WTC11 (cell line): ENCODE results near the gene SLC37A1. TPM values are rescaled to one million over a fixed set of nuclear protein-coding genes. Genes with fewer than 3 reads are reported as not detected.

Source experiments
- ATAC-seq: fragments of 200-7000 bp; cut with Tn5 transposase; 2 replicates; pipeline ENCODE4 v1.10.0; 2021; ENCODE audit warnings: mild to moderate bottlenecking, moderate library complexity
- CTCF ChIA-PET: fragments of 300-600 bp; sonication (Branson Sonifier 250); formaldehyde crosslinking; loops from one replicate; lab custom pipeline; 2021; ENCODE audit warnings: antibody characterized with exemption; lab: Charles Lee
- POLR2A ChIA-PET: fragments of 350-600 bp; sonication (Branson Sonifier 250); formaldehyde crosslinking; loops from one replicate; lab custom pipeline; 2021; ENCODE audit warnings: antibody characterized with exemption; lab: Charles Lee
- DNase-seq: peaks from one replicate; pipeline ENCODE4 v3.0.0; 2021; ENCODE audit warnings: low spot score
- H3K27ac Mint-ChIP-seq: 2 replicates; pipeline ENCODE4 v1.8.0; 2021; ENCODE audit warnings: mixed read lengths
- H3K27me3 Mint-ChIP-seq: 2 replicates; pipeline ENCODE4 v1.8.0; 2021; ENCODE audit warnings: low read depth, mild to moderate bottlenecking, moderate library complexity, mixed read lengths
- H3K36me3 Mint-ChIP-seq: 2 replicates; pipeline ENCODE4 v1.8.0; 2021; ENCODE audit warnings: mixed read lengths
- H3K4me1 Mint-ChIP-seq: 2 replicates; pipeline ENCODE4 v1.8.0; 2022; ENCODE audit warnings: mixed read lengths
- H3K4me3 Mint-ChIP-seq: 2 replicates; pipeline ENCODE4 v1.8.0; 2021; ENCODE audit warnings: mild to moderate bottlenecking, moderate library complexity, mixed read lengths
- H3K9me3 Mint-ChIP-seq: 2 replicates; pipeline ENCODE4 v1.8.0; 2021; ENCODE audit warnings: mixed read lengths
- AFF4 ChIP-seq: sonication (generic); formaldehyde crosslinking; IDR thresholded peaks from 2 replicates; pipeline ENCODE4 v1.8.1; 2023; ENCODE audit warnings: mild to moderate bottlenecking, missing genetic modification reagents, borderline replicate concordance
- ATF6 ChIP-seq: sonication (generic); formaldehyde crosslinking; IDR thresholded peaks from 2 replicates; pipeline ENCODE4 v1.8.1; 2023; ENCODE audit warnings: mild to moderate bottlenecking, missing genetic modification reagents
- CTCF ChIP-seq: fragments of 200-600 bp; IDR thresholded peaks from 2 replicates; pipeline ENCODE4 v1.8.0; 2022; ENCODE audit warnings: antibody characterized with exemption
- ETV6 ChIP-seq: sonication (generic); formaldehyde crosslinking; IDR thresholded peaks from 2 replicates; pipeline ENCODE4 v1.8.1; 2022; ENCODE audit warnings: mild to moderate bottlenecking, missing genetic modification reagents
- JUN ChIP-seq: sonication (generic); formaldehyde crosslinking; IDR thresholded peaks from 2 replicates; pipeline ENCODE4 v1.8.0; 2023; ENCODE audit warnings: mild to moderate bottlenecking, missing genetic modification reagents
- KAT7 ChIP-seq: sonication (generic); formaldehyde crosslinking; IDR thresholded peaks from 2 replicates; pipeline ENCODE4 v1.8.1; 2023; ENCODE audit warnings: missing genetic modification reagents, mild to moderate bottlenecking, borderline replicate concordance
- NFYB ChIP-seq: sonication (generic); formaldehyde crosslinking; conservative IDR thresholded peaks from 2 replicates; pipeline ENCODE4 v1.8.0; 2022; ENCODE audit warnings: low read depth, missing genetic modification reagents
- PREB ChIP-seq: sonication (generic); formaldehyde crosslinking; IDR thresholded peaks from 2 replicates; pipeline ENCODE4 v1.8.1; 2022; ENCODE audit warnings: mild to moderate bottlenecking, missing genetic modification reagents, moderate library complexity, borderline replicate concordance
- STAT6 ChIP-seq: sonication (generic); formaldehyde crosslinking; conservative IDR thresholded peaks from 2 replicates; pipeline ENCODE4 v1.8.1; 2023; ENCODE audit warnings: mild to moderate bottlenecking, low read depth, missing genetic modification reagents, moderate library complexity
- TP53 ChIP-seq: sonication (generic); formaldehyde crosslinking; IDR thresholded peaks from 2 replicates; pipeline ENCODE4 v1.8.1; 2023; ENCODE audit warnings: mild to moderate bottlenecking, missing genetic modification reagents
- ZBTB21 ChIP-seq: sonication (generic); formaldehyde crosslinking; IDR thresholded peaks from 2 replicates; pipeline ENCODE4 v1.8.1; 2023; ENCODE audit warnings: mild to moderate bottlenecking, missing genetic modification reagents, borderline replicate concordance
- ZNF532 ChIP-seq: fragments of 250-450 bp; sonication (Bioruptor Pico); IDR thresholded peaks from 2 replicates; pipeline ENCODE4 v1.9.0; 2021; ENCODE audit warnings: mild to moderate bottlenecking, borderline replicate concordance
- total RNA-seq: library from RNA; stranded (reverse); gene quantifications from 3 replicates; pipeline ENCODE4 v1.2.3, GENCODE V29; 2021

The SLC37A1 gene
- total RNA-seq, 1 experiment from 2014 or later = 22.7 TPM

- CTCF ChIA-PET = no interaction called here
- peaks cover 16% of the 10 kb centered on the region for H3K4me1 Mint-ChIP-seq
- no peak overlapping the region; the same call in 1 of the 2 replicates for H3K27ac Mint-ChIP-seq
- H3K36me3 Mint-ChIP-seq = peaks cover 39% of the 10 kb centered on the region
- POLR2A ChIA-PET = interaction anchor here (0.6 kb wide), 1 partner anchor 107 kb away, joined by 3 read pairs; no protein-coding TSS in a partner anchor
- DNase-seq (no peak), ATAC-seq (no peak)
- no peak for TF ChIP-seq JUN (CRISPR knock-in tag)
- no peak for TF ChIP-seq TP53 (CRISPR knock-in tag)
- TF ChIP-seq CTCF = no peak
- TF ChIP-seq AFF4 = no peak
- no peak for TF ChIP-seq STAT6 (CRISPR knock-in tag)
- TF ChIP-seq ZNF532 = no peak
- TF ChIP-seq ATF6 (CRISPR knock-in tag) = no peak
- TF ChIP-seq NFYB (CRISPR knock-in tag) = no peak
- TF ChIP-seq ETV6 (CRISPR knock-in tag) = no peak
- H3K9me3 Mint-ChIP-seq = no peaks in the 10 kb centered on the region
- H3K4me3 Mint-ChIP-seq = no peak overlapping the region
- H3K27me3 Mint-ChIP-seq = no peaks in the 10 kb centered on the region
Measured at GRCh38 chr21:42545317-42545716, 31.7 kb downstream of the SLC37A1 start.

- POLR2A ChIA-PET = interaction anchor here (0.6 kb wide), 1 partner anchor 107 kb away, joined by 3 read pairs; no protein-coding TSS in a partner anchor
- no peak for ATAC-seq
- no peak for DNase-seq
- Mint-ChIP-seq H3K27ac (no peak overlapping the region), H3K9me3 (no peaks in the 10 kb centered on the region), H3K4me3 (no peak overlapping the region), H3K4me1 (peaks cover 20% of the 10 kb centered on the region), H3K36me3 (peaks cover 39% of the 10 kb centered on the region), H3K27me3 (no peaks in the 10 kb centered on the region)
- CTCF ChIA-PET = no interaction called here
- TF ChIP-seq STAT6 (CRISPR knock-in tag) (no peak), ZBTB21 (CRISPR knock-in tag) (no peak), KAT7 (no peak), CTCF (no peak), PREB (CRISPR knock-in tag) (no peak)
Measured at GRCh38 chr21:42545745-42546144, 32.1 kb downstream of the SLC37A1 start.
